Activated CD4-positive, alpha-beta T cell treated with anti-CD3 and anti-CD28 coated beads, Interleukin-2, amount 50 U/mL, for 24 hours (primary cell): ENCODE data around the gene GOLGA5.

ENCODE experiments used
- DNase-seq, 2 donors: peaks; one replicate each; pipeline ENCODE4 v3.0.0-alpha.2; 2020; ENCODE audit warnings: low read depth in 1 of 2, low spot score in 1 of 2

Gene GOLGA5

DNA sequence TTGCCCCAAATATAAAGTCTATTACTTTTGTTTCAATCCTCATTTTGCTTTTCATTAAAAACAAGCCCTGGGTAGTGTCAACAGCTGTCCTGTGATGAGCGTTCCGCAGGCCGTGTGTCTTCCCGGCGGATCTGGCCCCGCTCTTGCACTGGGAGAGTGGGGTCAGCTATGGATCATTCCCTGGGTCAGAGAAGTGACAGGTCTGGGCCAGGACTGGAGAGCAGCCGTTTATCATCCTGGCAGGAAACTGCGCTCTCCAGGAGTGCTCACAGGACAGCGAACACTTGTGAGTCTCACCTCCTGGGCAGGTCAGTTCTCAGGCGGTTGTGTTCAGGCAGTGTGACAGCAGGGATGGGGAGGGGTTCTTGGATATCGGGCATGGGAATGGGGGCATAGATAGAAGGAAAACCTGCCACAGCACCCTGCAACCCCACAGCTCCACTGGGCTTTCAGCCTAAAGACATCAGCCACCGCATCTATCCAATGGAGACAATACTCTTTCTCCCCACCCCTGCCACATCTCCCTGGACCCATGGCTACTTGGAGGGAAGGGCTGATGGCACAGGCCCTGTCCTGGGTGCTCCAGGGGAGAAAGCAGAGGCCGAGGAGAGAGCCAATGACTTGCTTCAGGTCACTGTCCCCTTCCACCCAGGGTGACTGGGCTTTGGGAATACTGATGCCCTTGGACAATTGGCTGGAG is 81.0 kb downstream of the GOLGA5 start:
- no peak for DNase-seq

DNA sequence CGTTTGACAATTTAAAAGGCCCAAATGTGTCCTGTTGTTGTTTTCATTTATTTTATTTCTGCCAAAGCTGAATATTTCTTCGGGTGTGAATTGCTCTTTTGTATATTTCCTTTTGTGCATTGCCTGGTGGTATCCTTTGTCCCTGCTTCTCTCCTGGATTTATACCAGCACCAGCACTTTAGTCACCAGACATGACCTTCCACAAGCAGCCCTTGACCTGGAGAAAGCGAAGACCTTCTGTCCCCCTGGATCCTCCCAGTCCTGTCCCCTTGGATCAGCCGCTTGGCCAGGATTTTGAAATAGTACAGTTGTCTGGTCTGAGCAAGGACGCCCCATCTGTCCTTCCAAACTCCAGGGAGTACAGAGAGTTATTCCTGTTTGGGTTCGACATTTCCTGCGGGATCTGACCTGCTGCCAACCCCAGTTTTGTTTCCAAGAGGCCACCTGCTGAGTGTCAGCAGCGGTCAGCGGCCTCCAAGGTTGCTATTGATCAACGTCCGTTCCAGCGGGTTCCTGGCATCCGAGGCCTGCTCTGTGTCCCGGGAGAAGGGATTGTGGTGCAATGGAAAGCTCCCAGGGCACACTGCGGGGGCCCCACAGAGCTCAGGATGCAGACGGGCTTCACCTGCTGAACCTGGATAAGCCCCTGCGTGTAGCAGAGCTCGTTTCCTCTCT is 83.8 kb downstream of the GOLGA5 start:
- no peak for DNase-seq

DNA sequence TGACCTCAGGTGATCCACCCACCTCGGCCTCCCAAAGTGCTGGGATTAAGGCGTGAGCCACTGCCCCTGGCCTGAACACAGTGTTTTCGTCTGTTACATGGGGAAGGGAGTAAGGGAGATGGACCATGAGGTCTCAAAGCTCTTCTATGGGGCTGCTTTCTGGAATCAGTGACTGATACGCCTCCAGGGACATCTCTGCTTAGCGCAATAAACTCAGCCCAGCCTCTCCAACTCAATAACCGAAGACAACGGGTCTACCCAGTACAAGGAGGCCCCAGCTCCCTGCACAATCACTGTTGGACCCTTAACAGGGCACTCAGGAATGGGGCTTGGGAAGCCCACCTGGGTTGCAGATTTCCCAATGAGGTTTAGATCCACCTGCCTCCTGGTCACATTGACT is 86.2 kb downstream of the GOLGA5 start:
- DNase-seq, result no peak

DNA sequence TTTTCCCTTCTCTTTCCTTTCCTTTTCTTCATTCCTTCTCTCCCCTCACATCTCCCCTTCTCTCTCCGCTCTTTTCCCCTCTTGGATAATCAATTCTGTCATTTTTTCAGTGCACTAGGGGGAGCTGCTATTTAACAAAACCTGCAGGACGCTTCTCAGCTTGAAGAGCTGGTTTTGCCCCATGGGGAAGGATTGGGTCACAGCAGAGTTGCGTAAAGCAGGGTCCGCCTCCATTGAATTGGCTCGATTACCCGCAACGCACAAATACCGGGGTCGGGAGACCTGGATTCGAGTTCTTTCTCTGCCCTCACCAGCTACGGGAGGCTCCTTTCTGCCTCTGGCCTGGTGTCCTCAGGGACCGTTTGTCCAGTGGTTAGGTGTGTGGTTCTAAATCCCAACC is 86.7 kb downstream of the GOLGA5 start:
- no peak for DNase-seq

DNA sequence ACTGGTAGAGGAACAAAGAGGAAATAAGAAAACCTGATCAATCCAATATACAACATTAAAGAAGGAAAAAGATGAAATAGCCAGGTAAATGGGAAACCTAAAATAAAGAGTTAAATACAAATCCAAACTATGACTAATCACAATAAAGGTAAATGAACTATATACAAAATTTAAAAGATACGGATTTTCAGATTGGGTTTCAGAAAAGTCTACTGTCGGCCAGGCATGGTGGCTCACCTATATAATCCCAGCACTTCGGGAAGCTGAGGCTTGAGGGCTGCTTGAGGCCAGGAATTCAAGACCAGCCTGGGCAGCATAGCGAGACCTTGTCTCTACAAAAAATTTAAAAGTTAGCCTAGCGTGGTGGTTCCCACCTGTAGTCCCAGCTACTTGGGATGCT is 89.0 kb downstream of the GOLGA5 start:
- no peak for DNase-seq

DNA sequence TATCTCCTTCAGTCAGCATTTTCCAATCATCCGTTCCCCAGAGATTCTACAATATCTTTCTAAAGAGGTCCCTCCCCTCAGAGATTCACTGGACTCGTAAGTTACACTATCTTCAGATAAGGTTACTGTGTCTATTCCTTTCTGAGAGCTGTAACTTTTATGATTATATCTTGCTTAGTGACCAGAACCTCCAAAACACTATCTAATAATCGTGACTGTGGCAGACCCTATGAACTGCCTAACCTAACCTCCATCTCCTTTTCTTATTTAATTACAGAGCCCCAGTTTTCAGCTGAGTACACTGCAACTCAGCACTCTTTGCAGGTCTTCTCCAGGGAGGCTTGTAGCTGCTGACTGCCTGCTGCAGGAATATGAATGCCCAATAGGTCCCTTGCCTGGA is 90.3 kb downstream of the GOLGA5 start:
- DNase-seq, result no peak

DNA sequence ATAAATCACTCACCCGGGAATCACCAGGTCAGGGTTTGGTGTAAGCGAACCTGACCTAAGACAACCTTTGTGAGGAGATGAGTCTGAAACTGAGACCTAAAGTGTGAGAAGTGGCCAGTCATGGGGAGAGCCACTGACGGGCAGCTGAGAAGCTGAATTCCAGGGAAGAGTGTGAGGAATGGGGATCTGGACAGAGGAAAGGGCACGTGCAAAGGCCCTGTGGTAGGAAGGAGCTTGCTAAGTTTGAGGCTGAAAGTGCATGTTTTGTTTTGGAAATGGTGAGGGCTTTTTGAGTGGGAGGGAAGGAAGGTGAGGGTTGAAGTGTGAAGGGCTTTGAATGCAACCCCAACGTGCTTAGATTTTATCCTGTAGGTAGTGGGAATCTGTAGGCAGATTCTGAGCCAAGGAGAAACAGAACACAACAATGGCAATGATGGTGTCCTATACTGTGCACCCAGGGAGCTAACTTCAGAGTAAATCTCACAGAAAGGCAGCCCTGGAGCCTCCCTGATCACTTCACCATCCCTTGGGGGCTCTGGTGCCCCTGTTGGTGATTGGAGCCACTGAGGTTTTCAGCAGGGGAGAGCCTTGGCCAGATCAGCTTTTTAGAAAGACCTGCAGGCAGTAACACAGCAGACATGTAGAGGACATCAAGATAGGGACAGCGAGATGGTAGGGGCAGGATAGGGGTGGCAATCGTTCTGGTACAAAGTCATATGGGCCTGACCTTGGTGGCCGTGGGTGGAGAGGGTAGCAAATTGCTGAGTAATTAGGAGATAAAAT is 91.4 kb downstream of the GOLGA5 start:
- DNase-seq, result no peak

DNA sequence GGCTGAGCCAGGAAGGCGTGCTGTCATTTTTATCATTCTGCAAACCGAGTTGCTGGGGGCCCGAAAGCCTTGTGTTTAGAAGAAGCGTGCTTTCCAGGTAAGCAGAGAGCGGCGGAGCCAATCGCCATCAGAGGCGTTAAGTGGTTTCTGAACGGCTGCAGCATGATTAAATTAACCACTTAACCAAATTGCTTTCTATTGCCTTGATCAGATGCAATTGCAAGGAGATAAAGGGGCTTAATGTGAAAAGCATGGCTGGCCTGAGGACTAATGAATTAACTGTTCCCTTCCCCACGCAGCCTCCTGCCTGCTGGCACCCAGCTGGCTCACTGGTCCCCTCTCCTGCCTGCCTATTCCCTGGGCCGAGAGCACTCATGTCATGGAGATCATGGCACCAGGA is 92.2 kb downstream of the GOLGA5 start:
- no peak for DNase-seq

DNA sequence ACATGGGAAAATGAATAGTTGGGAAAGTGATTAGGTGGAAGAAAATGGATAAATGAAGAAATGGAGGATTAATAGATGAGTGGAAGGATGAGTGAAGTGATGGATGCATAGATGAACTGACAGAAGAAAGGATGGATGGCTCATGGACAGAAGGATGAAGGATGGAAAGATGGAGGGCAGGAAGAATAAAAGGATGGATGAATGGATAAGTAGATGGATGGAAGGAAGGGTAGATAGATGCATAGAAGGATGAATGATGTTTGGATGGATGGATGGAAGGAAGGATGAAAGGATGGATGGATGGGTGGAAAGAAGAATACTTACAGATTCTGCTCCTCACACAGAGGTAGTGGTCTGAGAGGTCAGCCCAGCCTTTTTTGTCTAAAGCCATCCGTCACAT is 93.1 kb downstream of the GOLGA5 start:
- no peak for DNase-seq

DNA sequence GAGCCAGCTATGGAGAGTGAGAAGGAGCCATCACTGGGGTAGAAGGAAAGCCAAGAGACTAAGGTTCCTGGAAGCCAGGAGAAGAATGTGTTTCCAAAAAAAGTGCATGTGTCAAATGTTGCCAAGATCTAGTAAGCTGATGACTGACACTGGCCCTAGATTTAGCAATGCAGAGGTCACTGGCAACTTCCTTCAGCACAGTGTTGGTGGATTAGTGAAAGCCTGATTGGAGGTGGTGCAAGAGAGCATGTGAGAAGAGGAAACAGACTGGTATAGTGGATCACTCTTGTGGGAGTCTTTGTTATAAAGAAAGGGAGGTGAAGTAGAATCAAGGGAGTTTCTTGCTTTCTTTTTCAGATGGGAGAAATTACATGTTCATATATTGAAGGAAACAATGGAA is 94.8 kb downstream of the GOLGA5 start:
- DNase-seq, result no peak
